Measurements from ENCODE around the gene GPATCH3. TPM values are rescaled to one million over a fixed set of nuclear protein-coding genes. Genes with fewer than 3 reads are reported as not detected.
"Not testable (repeated sequence)": the region's sequence is repeated elsewhere in the genome, so short reads cannot be mapped to it uniquely, and the experiment has no call there.

The GPATCH3 gene
- 13.9 TPM for polyA plus RNA-seq (ENCODE audit: insufficient read length)

- peak; percentile 91 for DNase-seq
Measured at GRCh38 chr1:26900001-26900814, at the start of gene GPATCH3. Gene GPATCH3, minus strand, starts transcription at chr1:26900467. Its CDS starts 25 bp downstream, at chr1:26900442.

- DNase-seq, result no peak
Measured at GRCh38 chr1:26949926-26950319, 49.7 kb upstream of the GPATCH3 start.

- DNase-seq, result no peak
Measured at GRCh38 chr1:26949266-26949925, 49.1 kb upstream of the GPATCH3 start.

- not testable (repeated sequence) for DNase-seq
Measured at GRCh38 chr1:26948725-26949057, 48.4 kb upstream of the GPATCH3 start.

GRCh38 chr1:26946270-26946669 is 46.0 kb upstream of the GPATCH3 start:
- DNase-seq, result no peak

GRCh38 chr1:26945728-26946127 is 45.5 kb upstream of the GPATCH3 start:
- DNase-seq, result no peak

GRCh38 chr1:26945138-26945537 is 44.9 kb upstream of the GPATCH3 start:
- no peak for DNase-seq

GRCh38 chr1:26942656-26943055 is 42.4 kb upstream of the GPATCH3 start:
- no peak for DNase-seq

- no peak for DNase-seq
Measured at GRCh38 chr1:26941311-26941710, 41.0 kb upstream of the GPATCH3 start.

GRCh38 chr1:26938659-26939025 is 38.4 kb upstream of the GPATCH3 start:
- no peak for DNase-seq

GRCh38 chr1:26938004-26938658 is 37.9 kb upstream of the GPATCH3 start:
- DNase-seq, result no peak

- DNase-seq, result no peak
Measured at GRCh38 chr1:26936823-26937222, 36.6 kb upstream of the GPATCH3 start.

GRCh38 chr1:26932531-26932930 is 32.3 kb upstream of the GPATCH3 start:
- no peak for DNase-seq

- DNase-seq, result no peak
Measured at GRCh38 chr1:26923711-26924110, 23.4 kb upstream of the GPATCH3 start.

- no peak for DNase-seq
Measured at GRCh38 chr1:26922901-26923300, 22.6 kb upstream of the GPATCH3 start.

- no peak for DNase-seq
Measured at GRCh38 chr1:26922431-26922729, 22.1 kb upstream of the GPATCH3 start.

GRCh38 chr1:26921540-26922430 is 21.5 kb upstream of the GPATCH3 start, which contains the start of gene NUDC:
Gene NUDC, plus strand, starts transcription at chr1:26921743. Its CDS starts 106 bp downstream, at chr1:26921849.
- DNase-seq, result peak; percentile 96

- no peak for DNase-seq
Measured at GRCh38 chr1:26921126-26921539, 20.9 kb upstream of the GPATCH3 start.

- DNase-seq, result no peak
Measured at GRCh38 chr1:26915204-26915842, 15.1 kb upstream of the GPATCH3 start.

GRCh38 chr1:26913754-26914619 is 13.7 kb upstream of the GPATCH3 start, which contains the start of gene NR0B2:
Gene NR0B2, minus strand, starts transcription at chr1:26913975. Its CDS starts 35 bp downstream, at chr1:26913940.
- DNase-seq, result no peak

GRCh38 chr1:26913389-26913753 is 13.1 kb upstream of the GPATCH3 start:
- no peak for DNase-seq

Measured in hindlimb muscle (tissue), 1 donor.